HepG2 (cell line): ENCODE results near the gene SACS. TPM values are rescaled to one million over a fixed set of nuclear protein-coding genes. Genes with fewer than 3 reads are reported as not detected.
"Not testable (repeated sequence)": the region's sequence is repeated elsewhere in the genome, so short reads cannot be mapped to it uniquely, and the experiment has no call there.

Experiments
- ATAC-seq: fragments of 200-7000 bp; cut with Tn5 transposase; 3 replicates; pipeline ENCODE4 v1.9.1; 2020; ENCODE audit warnings: mild to moderate bottlenecking, moderate library complexity
- BruUV-seq: library from RNA; stranded (reverse); fragments of 400-500 nt; replicated peaks from 2 replicates; lab custom pipeline; 2021; lab: Mats Ljungman, UMichigan
- CTCF ChIA-PET: fragments of 300-600 bp; formaldehyde crosslinking; extraction: SDS; loops from one replicate; lab custom pipeline; 2021; ENCODE audit warnings: low total read pairs, inconsistent platforms, low intra/inter-chr PET ratio; lab: Yijun Ruan, JAX
- POLR2A ChIA-PET: fragments of 350-600 bp; sonication (Branson Sonifier 250); formaldehyde crosslinking; loops from one replicate; lab custom pipeline; 2020; ENCODE audit warnings: antibody characterized with exemption, inconsistent platforms; lab: Yijun Ruan, JAX
- DNase-seq: peaks from one replicate; pipeline ENCODE4 v3.0.0-alpha.2; 2015; ENCODE audit warnings: low spot score
- FAIRE-seq: peaks from 3 replicates; lab custom pipeline; 2011; peaks lifted over from hg19 to GRCh38; lab: Jason Lieb, UNC
- H2AFZ ChIP-seq: one replicate; pipeline ENCODE4 v1.6.1; 2011; ENCODE audit warnings: low read length, inconsistent platforms
- H3K27ac ChIP-seq: fragments of 300-600 bp; 3 replicates; pipeline ENCODE4 v1.8.0; 2011; ENCODE audit warnings: mixed run types, mild to moderate bottlenecking, mixed read lengths, low read length, inconsistent platforms; ENCODE audit not compliant: insufficient read depth; ENCODE audit errors: extremely low read length
- H3K27me3 ChIP-seq, 2 experiments: fragments of 200-600 bp in 1 of 2; 2 replicates in 1 of 2; 3 replicates in 1 of 2; pipeline versions ENCODE4 v1.6.0 to v1.8.0; 2011; ENCODE audit warnings: low read length in 2 of 2, mild to moderate bottlenecking in 2 of 2, moderate library complexity in 2 of 2, inconsistent platforms in 1 of 2; ENCODE audit not compliant: insufficient read depth in 2 of 2, control insufficient read depth in 1 of 2
- H3K36me3 ChIP-seq, 2 experiments: fragments of 200-600 bp in 1 of 2; replicated peaks in 1 of 2; 2 replicates in 1 of 2; 3 replicates in 1 of 2; pipeline versions ENCODE4 v1.5.1 to v1.8.0; 2011; ENCODE audit warnings: low read length in 2 of 2, inconsistent platforms in 1 of 2; ENCODE audit not compliant: insufficient read depth in 2 of 2, control insufficient read depth in 1 of 2
- H3K4me1 ChIP-seq: 2 replicates; pipeline ENCODE4 v1.5.1; 2012; ENCODE audit warnings: low read length, inconsistent platforms; ENCODE audit not compliant: insufficient read depth
- H3K4me2 ChIP-seq: 2 replicates; pipeline ENCODE4 v1.6.0; 2011; ENCODE audit warnings: low read depth, low read length, inconsistent platforms
- H3K4me3 ChIP-seq, 3 experiments: fragments of 200-600 bp in 1 of 3; sonication (generic), shearing (Covaris generic) in 1 of 3; replicated peaks in 1 of 3; 2 replicates each; pipeline ENCODE4 v1.5.1; 2011 to 2016; ENCODE audit warnings: low read length in 3 of 3, inconsistent platforms in 2 of 3, low read depth in 2 of 3, mild to moderate bottlenecking in 2 of 3, control low read depth in 1 of 3, mixed read lengths in 1 of 3; ENCODE audit not compliant: insufficient read depth in 1 of 3
- H3K79me2 ChIP-seq: one replicate; pipeline ENCODE4 v1.6.1; 2011; ENCODE audit warnings: low read length, inconsistent platforms; ENCODE audit not compliant: insufficient read depth
- H3K9ac ChIP-seq: 2 replicates; pipeline ENCODE4 v1.6.0; 2011; ENCODE audit warnings: mild to moderate bottlenecking, low read depth, low read length, inconsistent platforms; ENCODE audit not compliant: insufficient read depth
- H3K9me3 ChIP-seq: 2 replicates; pipeline ENCODE4 v1.5.1; 2012; ENCODE audit warnings: mild to moderate bottlenecking, low read length
- H4K20me1 ChIP-seq: 2 replicates; pipeline ENCODE4 v1.6.0; 2011; ENCODE audit warnings: inconsistent platforms, mild to moderate bottlenecking, low read length, moderate library complexity; ENCODE audit not compliant: insufficient read depth
- TBX2 ChIP-seq: sonication (generic); formaldehyde crosslinking; IDR thresholded peaks from 2 replicates; pipeline ENCODE4 v1.5.0; 2020; ENCODE audit warnings: missing genetic modification reagents, mild to moderate bottlenecking, borderline replicate concordance
- TCF7L2 ChIP-seq: IDR thresholded peaks from 2 replicates; pipeline ENCODE4 v1.6.1; 2011; ENCODE audit warnings: mild to moderate bottlenecking, low read depth, low read length, moderate library complexity
- WGBS: methylation state at CpG from one replicate; pipeline ENCODE4 v1.1.6; 2017; ENCODE audit warnings: low lambda C conversion rate; 5-methylcytosine and 5-hydroxymethylcytosine counted together
- in situ Hi-C: cut with HindIII; loops from 2 replicates; pipeline ENCODE4 v1.10.0; 2017; ENCODE audit warnings: low pct_unique_long_range_greater_than_20kb; ENCODE audit not compliant: extremely low pct_ligation_motif_present
- intact Hi-C: fragments of 100-400 bp; cut with micrococcal nuclease; formaldehyde crosslinking; loops from one replicate; pipeline ENCODE4 v1.10.0; 2022; ENCODE audit not compliant: unreplicated experiment
- polyA plus RNA-seq, 8 experiments: library from polyadenylated mRNA; depleted of rRNA in 3 of 8; stranded (reverse) in 7 of 8; unstranded in 1 of 8; fragments of >200 nt; fragmentation: Illumina TruSeq in 4 of 8; extraction: Trizol in 4 of 8; gene quantifications; 2 replicates each; pipeline versions ENCODE4 v1.2.1 to v1.2.3, GENCODE V29; 2011 to 2016; ENCODE audit warnings: low read depth in 4 of 8, missing spikeins in 1 of 8, mixed read lengths in 1 of 8; ENCODE audit not compliant: insufficient read depth in 1 of 8
- total RNA-seq, 5 experiments: library from RNA; depleted of rRNA; stranded (reverse); fragments of >200 nt; fragmentation: Illumina TruSeq; extraction: Trizol; gene quantifications; 2 replicates each; pipeline ENCODE4 v1.2.3, GENCODE V29; 2016; ENCODE audit warnings: low read depth in 1 of 5
- TF ChIP-seq, protein P1 (sequence below): sonication (generic); formaldehyde crosslinking; IDR thresholded peaks from 2 replicates; pipeline ENCODE4 v1.9.0; 2022; ENCODE audit warnings: low read depth, missing genetic modification reagents

The SACS gene
- total and polyA plus RNA-seq, 2 of the 13 experiments (the other 11 are each of a cell fraction or from before 2014, with no cell fraction given) = 4.0 to 15.7 TPM

DNA sequence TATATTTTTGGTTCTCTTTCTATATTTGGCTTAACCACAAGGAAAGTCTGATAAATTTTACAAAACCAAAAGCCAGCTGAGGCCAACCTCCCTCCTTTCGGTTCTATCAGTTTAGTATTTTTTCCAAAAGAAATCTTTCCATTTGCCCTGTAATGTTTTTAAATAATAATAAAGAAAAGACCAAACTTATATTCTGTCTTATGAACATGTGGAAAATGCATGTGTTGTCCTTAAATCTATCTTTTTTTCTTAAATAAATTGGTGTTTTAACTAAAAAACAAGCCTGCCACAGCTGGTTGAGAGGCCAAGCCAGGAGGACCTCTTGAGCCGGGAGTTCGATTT, 113.6 kb downstream of the SACS start (continued):
- TF ChIP-seq, protein P1, sequence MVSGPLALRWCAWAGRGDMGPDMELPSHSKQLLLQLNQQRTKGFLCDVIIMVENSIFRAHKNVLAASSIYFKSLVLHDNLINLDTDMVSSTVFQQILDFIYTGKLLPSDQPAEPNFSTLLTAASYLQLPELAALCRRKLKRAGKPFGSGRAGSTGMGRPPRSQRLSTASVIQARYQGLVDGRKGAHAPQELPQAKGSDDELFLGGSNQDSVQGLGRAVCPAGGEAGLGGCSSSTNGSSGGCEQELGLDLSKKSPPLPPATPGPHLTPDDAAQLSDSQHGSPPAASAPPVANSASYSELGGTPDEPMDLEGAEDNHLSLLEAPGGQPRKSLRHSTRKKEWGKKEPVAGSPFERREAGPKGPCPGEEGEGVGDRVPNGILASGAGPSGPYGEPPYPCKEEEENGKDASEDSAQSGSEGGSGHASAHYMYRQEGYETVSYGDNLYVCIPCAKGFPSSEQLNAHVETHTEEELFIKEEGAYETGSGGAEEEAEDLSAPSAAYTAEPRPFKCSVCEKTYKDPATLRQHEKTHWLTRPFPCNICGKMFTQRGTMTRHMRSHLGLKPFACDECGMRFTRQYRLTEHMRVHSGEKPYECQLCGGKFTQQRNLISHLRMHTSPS (CRISPR knock-in tag) = no peak

- H3K4me2 ChIP-seq, DNase-seq, ATAC-seq, H3K36me3 ChIP-seq, POLR2A ChIA-PET, H3K4me1 ChIP-seq, H3K27ac ChIP-seq, H3K79me2 ChIP-seq, H3K4me3 ChIP-seq, H3K27me3 ChIP-seq, H4K20me1 ChIP-seq, BruUV-seq, H2AFZ ChIP-seq, FAIRE-seq, H3K9me3 ChIP-seq, CTCF ChIA-PET, H3K9ac ChIP-seq: not testable (repeated sequence)
- intact Hi-C loops = loop anchor here (5.0 kb wide), 1 partner anchor 513 kb away; no protein-coding TSS in a partner anchor
- in situ Hi-C loops = loop anchor here (25.0 kb wide), 1 partner anchor 503 kb away; no protein-coding TSS in a partner anchor
- 0% methylated on average over 1 of the region's 6 CpGs for whole genome bisulfite sequencing
These were observed 118.7 kb downstream of the SACS start for GRCh38 chr13:23314837-23315236.

GRCh38 chr13:23292586-23292985, 140.9 kb downstream of the SACS start:
- no peaks in the 10 kb centered on the region for H3K79me2 ChIP-seq
- in situ Hi-C loops = no loop called here
- H3K4me2 ChIP-seq = no peak overlapping the region
- no peaks in the 10 kb centered on the region for H4K20me1 ChIP-seq
- 18% methylated on average over 1 of the region's 1 CpG for WGBS
- DNase-seq (no peak), FAIRE-seq (no peak)
- CTCF ChIA-PET = no interaction called here
- no TSS peak for BruUV-seq
- H3K9ac ChIP-seq = no peak overlapping the region
- H3K9me3 ChIP-seq = no peaks in the 10 kb centered on the region
- H3K27me3 ChIP-seq = no peaks in the 10 kb centered on the region; a peak in 1 of 5 replicates
- TF ChIP-seq TBX2 (CRISPR knock-in tag) = no peak
- no peak for TF ChIP-seq TCF7L2
- TF ChIP-seq, all 625 proteins: peak for 0
- ATAC-seq = no peak
- Histone ChIP-seq H3K4me3 (no peak overlapping the region), H3K4me1 (no peaks in the 10 kb centered on the region), H2AFZ (no peak overlapping the region), H3K36me3 (no peaks in the 10 kb centered on the region), H3K27ac (no peak overlapping the region)
- POLR2A ChIA-PET = no interaction called here
- intact Hi-C loops = no loop called here
